Endothelial cell of umbilical vein (primary cell): ENCODE results near the gene DMRTB1.

Experiments
- EZH2 ChIP-seq: IDR thresholded peaks from 2 replicates; pipeline ENCODE4 v1.6.1; 2012; ENCODE audit warnings: borderline replicate concordance, low read depth, mild to moderate bottlenecking, moderate library complexity, low read length, inconsistent platforms; ENCODE audit not compliant: severe bottlenecking
- FOS ChIP-seq: IDR thresholded peaks from 2 replicates; pipeline ENCODE4 v1.6.1; 2011; ENCODE audit warnings: mild to moderate bottlenecking, low read length, moderate library complexity, borderline replicate concordance; ENCODE audit not compliant: insufficient read depth
- POLR2A ChIP-seq: IDR thresholded peaks from 2 replicates; pipeline ENCODE4 v1.6.1; 2012; ENCODE audit warnings: low read depth, mild to moderate bottlenecking, control low read depth, low read length
- POLR2AphosphoS5 ChIP-seq: IDR thresholded peaks from 2 replicates; pipeline ENCODE4 v1.6.1; 2012; ENCODE audit warnings: low read depth, mild to moderate bottlenecking, control low read depth, low read length, moderate library complexity; ENCODE audit not compliant: insufficient read depth
- TF ChIP-seq, protein P1 (sequence below), 2 donors: IDR thresholded peaks; 1 replicate in 1 of 2; 2 replicates in 1 of 2; pipeline ENCODE4 v1.5.1; 2011; ENCODE audit warnings: low read length in 2 of 2, mild to moderate bottlenecking in 2 of 2, moderate library complexity in 2 of 2, control low read depth in 1 of 2, inconsistent platforms in 1 of 2, low read depth in 1 of 2; ENCODE audit not compliant: insufficient read depth in 1 of 2; ENCODE audit errors: extremely low read depth in 1 of 2

DNA sequence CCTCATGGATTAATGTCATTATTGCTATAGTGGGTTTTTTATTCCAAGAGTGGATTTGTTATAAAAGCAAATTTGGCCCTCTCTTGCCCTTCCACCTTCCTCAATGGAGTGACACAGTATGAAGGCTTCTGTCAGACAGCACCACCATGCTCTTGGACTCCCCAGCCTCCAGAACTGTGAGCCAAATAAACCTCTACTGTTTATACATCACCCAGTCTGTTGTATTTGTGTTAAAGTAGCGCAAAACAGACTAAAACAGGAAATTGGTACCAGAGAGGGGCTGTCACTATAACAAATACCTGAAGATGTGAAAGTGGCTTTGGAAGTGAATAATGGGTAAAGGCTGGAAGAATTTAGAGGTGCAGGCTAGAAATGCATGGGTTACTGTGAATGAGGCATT, 38.0 kb upstream of the DMRTB1 start:
- TF ChIP-seq POLR2A (no peak), EZH2 (no peak), POLR2AphosphoS5 (no peak), FOS (no peak)
- TF ChIP-seq, protein P1, sequence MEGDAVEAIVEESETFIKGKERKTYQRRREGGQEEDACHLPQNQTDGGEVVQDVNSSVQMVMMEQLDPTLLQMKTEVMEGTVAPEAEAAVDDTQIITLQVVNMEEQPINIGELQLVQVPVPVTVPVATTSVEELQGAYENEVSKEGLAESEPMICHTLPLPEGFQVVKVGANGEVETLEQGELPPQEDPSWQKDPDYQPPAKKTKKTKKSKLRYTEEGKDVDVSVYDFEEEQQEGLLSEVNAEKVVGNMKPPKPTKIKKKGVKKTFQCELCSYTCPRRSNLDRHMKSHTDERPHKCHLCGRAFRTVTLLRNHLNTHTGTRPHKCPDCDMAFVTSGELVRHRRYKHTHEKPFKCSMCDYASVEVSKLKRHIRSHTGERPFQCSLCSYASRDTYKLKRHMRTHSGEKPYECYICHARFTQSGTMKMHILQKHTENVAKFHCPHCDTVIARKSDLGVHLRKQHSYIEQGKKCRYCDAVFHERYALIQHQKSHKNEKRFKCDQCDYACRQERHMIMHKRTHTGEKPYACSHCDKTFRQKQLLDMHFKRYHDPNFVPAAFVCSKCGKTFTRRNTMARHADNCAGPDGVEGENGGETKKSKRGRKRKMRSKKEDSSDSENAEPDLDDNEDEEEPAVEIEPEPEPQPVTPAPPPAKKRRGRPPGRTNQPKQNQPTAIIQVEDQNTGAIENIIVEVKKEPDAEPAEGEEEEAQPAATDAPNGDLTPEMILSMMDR (IDR thresholded peaks at IDR 0.05; ENCODE audit: extremely low read depth in 1 of 2, insufficient read depth in 1 of 2, low read depth in 1 of 2, low read length in 2 of 2), result no peak
